Activated CD4-positive, alpha-beta T cell treated with anti-CD3 and anti-CD28 coated beads, Interleukin-2, amount 10 ng/mL, durations not matched to agents 7 days and 5 days (primary cell): ENCODE data around the gene CLNK. TPM values are rescaled to one million over a fixed set of nuclear protein-coding genes. Genes with fewer than 3 reads are reported as not detected.

ENCODE experiments used
- CTCF ChIA-PET: fragments of 350-600 bp; sonication (Branson Sonifier 250); formaldehyde crosslinking; loops from one replicate; lab custom pipeline; 2021; ENCODE audit warnings: antibody characterized with exemption; lab: Charles Lee
- POLR2A ChIA-PET: fragments of 350-600 bp; sonication (Branson Sonifier 250); formaldehyde crosslinking; loops from one replicate; lab custom pipeline; 2021; ENCODE audit warnings: antibody characterized with exemption; lab: Charles Lee
- DNase-seq: peaks from one replicate; pipeline ENCODE4 v3.0.0-alpha.2; 2020
- H3K27ac Mint-ChIP-seq: one replicate; pipeline ENCODE4 v1.8.0; 2021; ENCODE audit warnings: mild to moderate bottlenecking, moderate library complexity, mixed read lengths
- H3K27me3 Mint-ChIP-seq: one replicate; pipeline ENCODE4 v1.8.0; 2021; ENCODE audit warnings: mixed read lengths
- H3K36me3 Mint-ChIP-seq: one replicate; pipeline ENCODE4 v1.8.0; 2021; ENCODE audit warnings: low read depth, mixed read lengths
- H3K4me1 Mint-ChIP-seq: one replicate; pipeline ENCODE4 v1.8.0; 2021; ENCODE audit warnings: mixed read lengths
- H3K4me3 Mint-ChIP-seq: one replicate; pipeline ENCODE4 v1.8.0; 2021; ENCODE audit warnings: mild to moderate bottlenecking, moderate library complexity, mixed read lengths
- H3K9me3 Mint-ChIP-seq: one replicate; pipeline ENCODE4 v1.8.0; 2021; ENCODE audit warnings: mixed read lengths
- total RNA-seq, 2 experiments: library from RNA; stranded (reverse); gene quantifications; one replicate each; pipeline ENCODE4 v1.2.3, GENCODE V29; 2021

Gene CLNK
- total RNA-seq, 2 experiments from 2014 or later = not detected

DNA sequence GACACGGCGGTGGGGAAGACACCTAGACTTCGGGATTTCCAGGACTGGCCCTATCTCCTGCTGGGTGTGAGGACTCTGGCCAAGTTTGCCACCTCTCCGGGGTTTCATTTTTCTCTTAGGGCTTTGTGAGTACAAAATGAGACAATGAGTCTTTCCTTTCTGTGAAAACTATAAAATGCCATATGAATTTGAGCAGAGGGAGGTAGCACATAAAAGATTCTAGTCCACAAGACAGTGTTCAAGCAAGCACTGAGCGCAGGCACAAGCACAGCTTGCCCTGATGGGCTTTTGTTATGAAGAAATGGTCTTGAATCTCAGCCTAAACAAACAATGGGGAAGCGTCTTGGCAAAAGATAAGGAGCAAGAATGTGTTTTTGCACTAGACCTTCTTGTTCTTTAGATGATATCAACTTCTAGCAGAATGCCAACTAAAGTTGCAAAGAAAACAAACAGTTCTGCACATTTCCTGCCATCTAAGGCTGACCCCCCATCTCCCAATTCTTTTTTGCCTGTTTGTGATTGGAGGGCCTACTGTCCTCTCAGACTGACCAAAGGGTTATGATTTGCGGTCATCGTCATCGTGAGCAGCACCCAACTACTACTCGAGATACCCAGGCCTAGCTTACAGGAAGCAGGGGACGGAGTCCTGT lies 154.3 kb downstream of the CLNK start:
- Mint-ChIP-seq H3K4me1 (no peaks in the 10 kb centered on the region), H3K36me3 (no peaks in the 10 kb centered on the region), H3K4me3 (no peak overlapping the region), H3K27ac (no peak overlapping the region), H3K9me3 (no peaks in the 10 kb centered on the region), H3K27me3 (peaks cover 2% of the 10 kb centered on the region)
- no peak for DNase-seq
- CTCF ChIA-PET = interaction anchor here (0.6 kb wide), 1 partner anchor 27 kb away, joined by 4 read pairs; no protein-coding TSS in a partner anchor
- POLR2A ChIA-PET = no interaction called here

GRCh38 chr4:10529291-10530136 lies 155.1 kb downstream of the CLNK start:
- Mint-ChIP-seq H3K9me3 (no peaks in the 10 kb centered on the region), H3K27me3 (peaks cover 2% of the 10 kb centered on the region), H3K4me3 (no peak overlapping the region), H3K36me3 (no peaks in the 10 kb centered on the region), H3K27ac (no peak overlapping the region), H3K4me1 (no peaks in the 10 kb centered on the region)
- no peak for DNase-seq
- POLR2A ChIA-PET = no interaction called here
- CTCF ChIA-PET = no interaction called here

- ChIA-PET POLR2A (no interaction called here), CTCF (interaction anchor here (0.6 kb wide), 1 partner anchor 50 kb away, joined by 3 read pairs; no protein-coding TSS in a partner anchor)
- Mint-ChIP-seq H3K27me3 (peaks cover 2% of the 10 kb centered on the region), H3K27ac (no peak overlapping the region), H3K9me3 (no peaks in the 10 kb centered on the region), H3K4me3 (no peak overlapping the region), H3K36me3 (no peaks in the 10 kb centered on the region), H3K4me1 (no peaks in the 10 kb centered on the region)
- DNase-seq = no peak
Observed at GRCh38 chr4:10527438-10527837, 157.1 kb downstream of the CLNK start.

GRCh38 chr4:10526429-10527222 lies 157.9 kb downstream of the CLNK start:
- Mint-ChIP-seq H3K27me3 (peaks cover 2% of the 10 kb centered on the region), H3K4me3 (no peak overlapping the region), H3K4me1 (no peaks in the 10 kb centered on the region), H3K9me3 (no peaks in the 10 kb centered on the region), H3K27ac (no peak overlapping the region), H3K36me3 (no peaks in the 10 kb centered on the region)
- POLR2A ChIA-PET = no interaction called here
- DNase-seq = no peak
- CTCF ChIA-PET = no interaction called here

- POLR2A ChIA-PET = no interaction called here
- no peak for DNase-seq
- Mint-ChIP-seq H3K4me1 (no peaks in the 10 kb centered on the region), H3K9me3 (no peaks in the 10 kb centered on the region), H3K36me3 (no peaks in the 10 kb centered on the region), H3K27ac (no peak overlapping the region), H3K27me3 (no peaks in the 10 kb centered on the region), H3K4me3 (no peak overlapping the region)
- CTCF ChIA-PET = interaction anchor here (1.0 kb wide), 1 partner anchor 50 kb away, joined by 3 read pairs; no protein-coding TSS in a partner anchor
Observed at GRCh38 chr4:10524196-10524833, 160.3 kb downstream of the CLNK start.

DNA sequence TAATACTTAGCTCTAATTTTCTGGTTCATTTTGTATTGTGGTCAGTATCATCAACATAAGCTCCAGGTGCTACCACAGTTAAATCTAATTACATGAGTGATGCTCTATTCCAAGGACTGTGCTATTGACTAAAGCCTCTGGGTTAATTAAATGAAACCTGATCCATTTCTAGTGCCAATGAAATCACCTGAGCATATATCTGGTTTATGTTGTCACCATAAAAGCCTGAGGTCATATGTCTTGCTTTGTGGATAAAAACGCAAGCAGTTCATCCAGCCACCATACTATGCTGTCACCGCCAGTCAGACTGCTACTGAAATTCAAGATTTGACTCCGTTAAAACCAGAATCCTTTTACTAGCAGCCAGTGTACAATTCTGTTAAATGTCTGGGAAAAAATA lies 163.1 kb downstream of the CLNK start:
- Mint-ChIP-seq H3K4me1 (no peaks in the 10 kb centered on the region), H3K27ac (no peak overlapping the region), H3K4me3 (no peak overlapping the region), H3K9me3 (no peaks in the 10 kb centered on the region), H3K27me3 (no peaks in the 10 kb centered on the region), H3K36me3 (no peaks in the 10 kb centered on the region)
- no peak for DNase-seq
- POLR2A ChIA-PET = no interaction called here
- CTCF ChIA-PET = no interaction called here

- H3K4me1 Mint-ChIP-seq = peaks cover 5% of the 10 kb centered on the region
- no peaks in the 10 kb centered on the region for H3K27me3 Mint-ChIP-seq
- peaks cover 8% of the 10 kb centered on the region for H3K9me3 Mint-ChIP-seq
- DNase-seq = no peak
- H3K4me3 Mint-ChIP-seq = no peak overlapping the region
- ChIA-PET CTCF (interaction anchor here (0.9 to 1.2 kb wide), 2 partner anchors 21 to 36 kb away, joined by 4 to 5 read pairs; no protein-coding TSS in a partner anchor), POLR2A (no interaction called here)
- H3K36me3 Mint-ChIP-seq = peaks cover 4% of the 10 kb centered on the region
- no peak overlapping the region for H3K27ac Mint-ChIP-seq
Observed at GRCh38 chr4:10509733-10510132, 174.8 kb downstream of the CLNK start.

DNA sequence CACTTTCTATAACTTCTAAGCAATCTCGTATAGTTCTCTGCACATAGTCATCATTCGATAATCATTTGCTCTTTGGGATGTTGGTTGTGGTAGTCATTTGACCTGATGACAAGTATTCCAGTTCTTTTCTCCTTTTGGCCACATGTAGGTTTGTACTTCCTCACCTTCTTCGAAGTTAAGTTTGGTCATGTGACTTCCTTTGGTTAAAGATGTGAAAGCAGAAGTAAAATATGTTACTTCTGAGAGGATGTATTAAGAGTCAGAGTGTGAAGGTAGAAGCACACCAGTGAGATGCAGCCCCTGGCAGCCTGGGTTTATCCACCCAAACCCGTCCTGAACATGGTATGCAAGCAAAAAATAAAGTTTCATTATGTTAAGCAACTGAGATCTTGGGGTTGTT lies 178.5 kb downstream of the CLNK start:
- H3K9me3 Mint-ChIP-seq = peaks cover 8% of the 10 kb centered on the region
- ChIA-PET CTCF (no interaction called here), POLR2A (no interaction called here)
- no peaks in the 10 kb centered on the region for H3K27me3 Mint-ChIP-seq
- peaks cover 5% of the 10 kb centered on the region for H3K4me1 Mint-ChIP-seq
- H3K4me3 Mint-ChIP-seq = no peak overlapping the region
- no peak overlapping the region for H3K27ac Mint-ChIP-seq
- DNase-seq = no peak
- peaks cover 4% of the 10 kb centered on the region for H3K36me3 Mint-ChIP-seq

- DNase-seq = no peak
- Mint-ChIP-seq H3K27ac (no peak overlapping the region), H3K4me3 (no peak overlapping the region), H3K27me3 (no peaks in the 10 kb centered on the region), H3K9me3 (peaks cover 8% of the 10 kb centered on the region), H3K4me1 (peaks cover 5% of the 10 kb centered on the region), H3K36me3 (peaks cover 4% of the 10 kb centered on the region)
- ChIA-PET POLR2A (no interaction called here), CTCF (no interaction called here)
Observed at GRCh38 chr4:10504570-10505179, 179.9 kb downstream of the CLNK start.

- Mint-ChIP-seq H3K27ac (no peak overlapping the region), H3K4me3 (no peak overlapping the region), H3K27me3 (no peaks in the 10 kb centered on the region), H3K9me3 (peaks cover 8% of the 10 kb centered on the region), H3K4me1 (peaks cover 5% of the 10 kb centered on the region), H3K36me3 (peaks cover 4% of the 10 kb centered on the region)
- no peak for DNase-seq
- CTCF ChIA-PET = no interaction called here
- POLR2A ChIA-PET = no interaction called here
Observed at GRCh38 chr4:10502717-10503116, 181.9 kb downstream of the CLNK start.

DNA sequence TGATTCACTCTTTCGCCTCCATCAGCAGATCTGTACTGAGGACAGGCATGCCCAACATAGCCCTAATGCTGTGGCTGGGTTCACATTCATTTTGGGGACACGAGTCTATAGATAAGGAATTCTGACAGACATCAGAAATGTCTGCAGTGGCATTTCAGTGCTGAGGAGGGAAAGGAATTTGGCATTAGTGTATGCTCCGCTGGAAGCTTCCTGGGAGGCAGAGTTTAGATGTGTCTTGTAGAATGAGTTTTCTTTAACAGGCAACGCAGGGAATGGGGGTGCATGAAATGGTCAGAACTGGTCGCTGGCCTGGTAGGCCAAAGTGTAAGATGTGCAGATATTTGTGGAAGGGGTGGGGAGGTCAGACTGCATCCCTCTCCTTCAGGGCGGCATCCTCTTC lies 183.8 kb downstream of the CLNK start:
- no peaks in the 10 kb centered on the region for H3K27me3 Mint-ChIP-seq
- DNase-seq = no peak
- H3K27ac Mint-ChIP-seq = no peak overlapping the region
- no peak overlapping the region for H3K4me3 Mint-ChIP-seq
- H3K4me1 Mint-ChIP-seq = no peaks in the 10 kb centered on the region
- ChIA-PET POLR2A (no interaction called here), CTCF (no interaction called here)
- peaks cover 2% of the 10 kb centered on the region for H3K9me3 Mint-ChIP-seq
- no peaks in the 10 kb centered on the region for H3K36me3 Mint-ChIP-seq

DNA sequence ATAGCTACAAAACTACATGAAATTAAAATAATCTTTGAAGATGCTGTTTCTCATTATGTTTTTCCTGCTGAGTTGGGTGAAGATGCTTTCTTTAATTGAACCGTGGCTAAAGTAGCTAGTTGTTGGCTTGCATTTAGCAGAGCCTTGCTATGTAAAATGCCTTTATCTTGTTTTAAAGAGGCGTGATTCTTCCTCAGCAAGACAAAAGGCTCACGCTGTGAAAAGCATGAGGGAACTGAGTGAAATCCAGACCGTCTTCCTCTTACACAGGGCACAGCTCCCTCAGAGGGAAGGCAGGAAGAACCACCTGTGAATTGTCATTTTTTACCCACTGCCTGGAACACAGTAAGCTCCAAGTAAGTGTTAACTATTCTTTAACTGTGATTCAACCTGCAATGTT lies 188.4 kb downstream of the CLNK start:
- POLR2A ChIA-PET = no interaction called here
- Mint-ChIP-seq H3K4me3 (no peak overlapping the region), H3K9me3 (no peaks in the 10 kb centered on the region), H3K4me1 (no peaks in the 10 kb centered on the region), H3K27me3 (no peaks in the 10 kb centered on the region), H3K36me3 (no peaks in the 10 kb centered on the region), H3K27ac (no peak overlapping the region)
- CTCF ChIA-PET = no interaction called here
- no peak for DNase-seq
